ENCODE measurements around the gene ADAMTS2.

Gene ADAMTS2

GRCh38 chr5:179289756-179290385, 55.4 kb downstream of the ADAMTS2 start:
- H3K4me1 ChIP-seq (ENCODE audit: insufficient read depth, low read length, severe bottlenecking), result no peaks in the 10 kb centered on the region
- H3F3A ChIP-seq (ENCODE audit: insufficient read depth, low read length), result no peaks in the 10 kb centered on the region
- no peaks in the 10 kb centered on the region for H4K20me1 ChIP-seq (ENCODE audit: insufficient read depth, low read length)
- H3K36me3 ChIP-seq (ENCODE audit: insufficient read depth, low read length), result no peaks in the 10 kb centered on the region
- H3K27ac ChIP-seq (ENCODE audit: low read depth, low read length, poor library complexity, severe bottlenecking), result no peak overlapping the region
- H3K79me2 ChIP-seq (ENCODE audit: insufficient read depth, low read length), result no peaks in the 10 kb centered on the region
- no peaks in the 10 kb centered on the region for H3K9me2 ChIP-seq (ENCODE audit: low read depth, low read length)
- no peak overlapping the region for H2AFZ ChIP-seq (ENCODE audit: low read length)
- H3K4me2 ChIP-seq (ENCODE audit: low read length), result no peak overlapping the region
- H3K27me3 ChIP-seq (ENCODE audit: insufficient read depth, low read length), result 0 out of 2 replicates have a peak, but pooled peaks cover 8% of the 10 kb centered on the region
- TF ChIP-seq EZH2 (IDR thresholded peaks at IDR 0.05; ENCODE audit: borderline replicate concordance, low read length), result no peak
- TF ChIP-seq CTCF (IDR thresholded peaks at IDR 0.05; ENCODE audit: low read length), result no peak
- H3K4me3 ChIP-seq (ENCODE audit: low read depth, low read length, poor library complexity, severe bottlenecking), result no peak overlapping the region
- no peak overlapping the region for H3K9ac ChIP-seq (ENCODE audit: low read length)
- H3K9me3 ChIP-seq (ENCODE audit: low read length), result no peaks in the 10 kb centered on the region

- Histone ChIP-seq H3K9me2 (ENCODE audit: low read depth, low read length) (no peaks in the 10 kb centered on the region), H3F3A (ENCODE audit: insufficient read depth, low read length) (no peaks in the 10 kb centered on the region), H3K27ac (ENCODE audit: low read depth, low read length, poor library complexity, severe bottlenecking) (no peak overlapping the region), H3K27me3 (ENCODE audit: insufficient read depth, low read length) (0 out of 2 replicates have a peak, but pooled peaks cover 2% of the 10 kb centered on the region), H3K4me1 (ENCODE audit: insufficient read depth, low read length, severe bottlenecking) (no peaks in the 10 kb centered on the region), H3K9me3 (ENCODE audit: low read length) (no peaks in the 10 kb centered on the region), H3K4me2 (ENCODE audit: low read length) (no peak overlapping the region), H4K20me1 (ENCODE audit: insufficient read depth, low read length) (no peaks in the 10 kb centered on the region), H3K4me3 (ENCODE audit: low read depth, low read length, poor library complexity, severe bottlenecking) (no peak overlapping the region), H3K79me2 (ENCODE audit: insufficient read depth, low read length) (no peaks in the 10 kb centered on the region), H3K9ac (ENCODE audit: low read length) (no peak overlapping the region), H2AFZ (ENCODE audit: low read length) (no peak overlapping the region), H3K36me3 (ENCODE audit: insufficient read depth, low read length) (no peaks in the 10 kb centered on the region)
- TF ChIP-seq CTCF (IDR thresholded peaks at IDR 0.05; ENCODE audit: low read length), result no peak
- TF ChIP-seq EZH2 (IDR thresholded peaks at IDR 0.05; ENCODE audit: borderline replicate concordance, low read length), result no peak
These were observed 56.5 kb downstream of the ADAMTS2 start for GRCh38 chr5:179288809-179289185.

GRCh38 chr5:179288101-179288808, 57.0 kb downstream of the ADAMTS2 start:
- Histone ChIP-seq H3K4me2 (ENCODE audit: low read length) (no peak overlapping the region), H3K79me2 (ENCODE audit: insufficient read depth, low read length) (no peaks in the 10 kb centered on the region), H3K27me3 (ENCODE audit: insufficient read depth, low read length) (0 out of 2 replicates have a peak, but pooled peaks cover 2% of the 10 kb centered on the region), H3F3A (ENCODE audit: insufficient read depth, low read length) (no peaks in the 10 kb centered on the region), H3K4me3 (ENCODE audit: low read depth, low read length, poor library complexity, severe bottlenecking) (no peak overlapping the region), H3K9me2 (ENCODE audit: low read depth, low read length) (no peaks in the 10 kb centered on the region), H3K27ac (ENCODE audit: low read depth, low read length, poor library complexity, severe bottlenecking) (no peak overlapping the region), H3K36me3 (ENCODE audit: insufficient read depth, low read length) (no peaks in the 10 kb centered on the region), H4K20me1 (ENCODE audit: insufficient read depth, low read length) (no peaks in the 10 kb centered on the region), H3K9me3 (ENCODE audit: low read length) (no peaks in the 10 kb centered on the region), H2AFZ (ENCODE audit: low read length) (no peak overlapping the region), H3K9ac (ENCODE audit: low read length) (no peak overlapping the region), H3K4me1 (ENCODE audit: insufficient read depth, low read length, severe bottlenecking) (no peaks in the 10 kb centered on the region)
- no peak for TF ChIP-seq CTCF (IDR thresholded peaks at IDR 0.05; ENCODE audit: low read length)
- TF ChIP-seq EZH2 (IDR thresholded peaks at IDR 0.05; ENCODE audit: borderline replicate concordance, low read length), result no peak

Measured in OCI-LY1 (cell line).